Skeletal muscle tissue (tissue), 4 donors: Measurements from ENCODE around the gene NR1H4. TPM values are rescaled to one million over a fixed set of nuclear protein-coding genes. Genes with fewer than 3 reads are reported as not detected.

Source experiments
- H3K27ac ChIP-seq: one replicate; pipeline ENCODE4 v1.7.0; 2013; ENCODE audit warnings: mild to moderate bottlenecking, low read depth, low read length, inconsistent platforms
- H3K27me3 ChIP-seq, 3 donors: one replicate each; pipeline ENCODE4 v1.7.0; 2013; ENCODE audit warnings: low read length in 3 of 3; ENCODE audit not compliant: control insufficient read depth in 3 of 3, insufficient read depth in 3 of 3
- H3K36me3 ChIP-seq, 3 donors: one replicate each; pipeline ENCODE4 v1.7.0; 2013; ENCODE audit warnings: low read length in 3 of 3; ENCODE audit not compliant: control insufficient read depth in 3 of 3, insufficient read depth in 3 of 3
- H3K4me1 ChIP-seq, 3 donors: one replicate each; pipeline ENCODE4 v1.7.0; 2013; ENCODE audit warnings: low read length in 3 of 3, mild to moderate bottlenecking in 3 of 3; ENCODE audit not compliant: control insufficient read depth in 3 of 3, insufficient read depth in 3 of 3
- H3K4me3 ChIP-seq, 3 donors: one replicate each; pipeline ENCODE4 v1.7.0; 2013; ENCODE audit warnings: low read length in 3 of 3
- H3K9ac ChIP-seq, 3 donors: one replicate each; pipeline ENCODE4 v1.7.0; 2013; ENCODE audit warnings: low read length in 3 of 3, mild to moderate bottlenecking in 3 of 3, moderate library complexity in 2 of 3, low read depth in 1 of 3
- H3K9me3 ChIP-seq, 3 donors: one replicate each; pipeline ENCODE4 v1.7.0; 2013; ENCODE audit warnings: low read length in 3 of 3; ENCODE audit not compliant: control insufficient read depth in 3 of 3
- total RNA-seq: library from RNA; depleted of rRNA; stranded (reverse); fragments of >200 nt; gene quantifications from one replicate; pipeline ENCODE4 v1.2.3, GENCODE V29; 2014
- donor health status: Osteomylitis.

Gene NR1H4
- total RNA-seq, 1 donor from 2014 or later: not detected

DNA sequence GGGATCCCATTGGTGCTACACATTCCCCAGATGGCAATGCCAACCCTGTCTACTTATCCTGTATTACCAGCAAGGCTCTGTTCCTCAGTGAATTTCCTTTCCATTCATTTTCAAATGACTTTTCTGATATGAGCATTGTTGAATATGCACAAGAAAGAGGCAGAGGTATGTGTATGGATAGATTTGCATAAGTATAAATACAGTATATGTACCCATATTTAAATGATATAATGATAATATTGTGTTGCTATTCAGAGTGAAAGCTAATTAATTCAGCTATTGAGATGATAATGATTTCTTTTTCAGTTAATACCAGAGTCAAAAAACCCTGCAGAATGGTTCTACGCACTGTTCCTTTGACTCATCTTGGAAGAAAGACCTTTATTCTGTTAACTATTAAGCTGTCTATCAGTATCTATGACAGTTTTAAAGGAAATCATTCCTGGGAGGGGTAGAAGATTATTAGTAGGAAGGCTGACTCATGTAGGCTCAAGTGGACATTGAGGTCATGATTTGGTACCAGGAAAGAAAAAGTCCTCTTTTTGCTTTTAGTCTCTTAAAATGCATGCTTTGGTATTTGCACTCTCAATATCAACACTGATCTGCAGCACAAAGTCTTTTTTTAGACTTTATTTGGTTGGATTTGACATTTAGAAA is 54.9 kb downstream of the NR1H4 start:
- H3K27me3 ChIP-seq: peaks cover 0 to 5% (median 3%) of the 10 kb centered on the region in 3 donors
- H3K36me3 ChIP-seq: no peaks in the 10 kb centered on the region
- H3K4me3 ChIP-seq: no peak overlapping the region

DNA sequence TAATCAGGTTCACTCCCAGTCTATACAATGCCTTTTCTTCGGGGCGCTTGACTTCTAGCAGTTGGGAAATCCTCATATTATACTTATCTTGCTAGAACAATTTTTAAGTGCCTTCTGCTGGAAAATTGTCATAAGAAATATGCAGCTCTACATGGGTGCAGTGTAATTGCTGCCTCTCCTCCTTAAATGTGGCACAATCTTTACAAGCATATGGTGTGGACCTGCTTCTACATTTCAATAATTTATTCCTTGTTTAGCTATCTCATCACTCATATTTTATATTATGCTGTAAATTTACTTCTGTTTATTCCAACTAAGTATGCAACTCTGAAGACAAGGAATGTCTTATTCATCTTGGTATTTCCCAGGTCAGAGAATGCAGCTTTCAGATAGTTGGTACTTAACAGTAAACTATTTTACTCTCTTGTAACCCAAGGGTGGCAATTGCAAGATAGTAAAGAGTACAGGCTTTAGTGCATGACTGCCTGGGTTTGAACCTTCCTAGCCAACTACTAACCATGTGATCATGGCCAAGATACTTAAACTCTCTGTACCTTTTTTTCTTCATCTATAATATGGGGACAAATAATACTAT is 56.2 kb downstream of the NR1H4 start:
- H3K9ac ChIP-seq: no peak overlapping the region
- no peaks in the 10 kb centered on the region for H3K36me3 ChIP-seq
- no peak overlapping the region for H3K27ac ChIP-seq
- no peaks in the 10 kb centered on the region for H3K4me1 ChIP-seq
- no peak overlapping the region for H3K4me3 ChIP-seq
- peaks cover 0 to 5% (median 0%) of the 10 kb centered on the region in 3 donors for H3K27me3 ChIP-seq
- no peaks in the 10 kb centered on the region for H3K9me3 ChIP-seq

More for the DNA sequence above, 54.9 kb downstream of the NR1H4 start:
- H3K9me3 ChIP-seq: no peaks in the 10 kb centered on the region
- no peak overlapping the region for H3K9ac ChIP-seq
- H3K4me1 ChIP-seq: no peaks in the 10 kb centered on the region
- no peak overlapping the region for H3K27ac ChIP-seq

DNA sequence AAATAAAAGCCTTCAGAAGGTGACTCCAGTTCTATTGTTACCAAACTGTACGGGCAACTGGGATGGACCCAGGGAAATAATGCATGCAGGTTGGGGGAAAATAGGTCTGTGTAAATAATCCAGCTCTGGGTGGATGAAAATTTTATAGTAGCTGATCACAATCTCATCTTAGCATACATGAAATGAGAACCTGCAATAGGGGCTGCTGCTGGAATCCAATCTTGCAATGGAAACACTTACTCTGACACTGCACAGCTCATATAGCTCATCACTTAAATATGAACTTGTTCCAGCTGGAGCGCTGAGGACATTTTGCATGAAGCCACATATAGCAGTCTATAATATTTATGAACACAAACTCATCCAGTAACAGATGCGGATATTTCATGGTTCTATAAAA is 59.7 kb downstream of the NR1H4 start:
- no peaks in the 10 kb centered on the region for H3K9me3 ChIP-seq
- no peaks in the 10 kb centered on the region for H3K36me3 ChIP-seq
- peaks cover 0 to 5% (median 2%) of the 10 kb centered on the region in 3 donors for H3K27me3 ChIP-seq
- no peak overlapping the region for H3K4me3 ChIP-seq
- no peak overlapping the region for H3K27ac ChIP-seq
- H3K4me1 ChIP-seq: no peaks in the 10 kb centered on the region
- no peak overlapping the region for H3K9ac ChIP-seq

DNA sequence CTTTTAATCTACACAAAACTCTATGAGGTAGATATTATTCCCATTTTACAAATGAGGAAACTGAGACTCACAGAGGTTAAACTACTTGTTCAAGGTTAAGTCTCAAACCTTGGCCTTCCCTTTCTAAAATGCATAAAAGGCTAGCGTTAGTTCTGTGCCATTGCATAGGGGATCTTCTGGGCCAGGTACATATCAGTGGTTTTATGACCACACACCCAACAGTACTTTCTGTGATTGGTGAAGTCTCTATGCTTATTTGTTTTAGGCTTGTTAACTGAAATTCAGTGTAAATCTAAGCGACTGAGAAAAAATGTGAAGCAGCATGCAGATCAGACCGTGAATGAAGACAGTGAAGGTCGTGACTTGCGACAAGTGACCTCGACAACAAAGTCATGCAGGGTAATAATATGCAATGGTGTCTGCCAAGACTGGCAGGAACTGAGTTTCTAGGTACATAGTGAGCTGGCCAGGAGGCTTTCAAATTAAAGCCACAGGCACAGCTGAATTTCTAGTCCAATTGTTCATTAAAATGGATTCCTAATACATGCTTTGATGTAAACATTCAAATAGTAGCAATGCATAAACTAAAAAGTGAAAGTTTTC is 61.1 kb downstream of the NR1H4 start:
- H3K9ac ChIP-seq: no peak overlapping the region
- no peaks in the 10 kb centered on the region for H3K9me3 ChIP-seq
- no peak overlapping the region for H3K27ac ChIP-seq
- H3K4me1 ChIP-seq: no peaks in the 10 kb centered on the region
- H3K27me3 ChIP-seq: peaks cover 0 to 5% (median 2%) of the 10 kb centered on the region in 3 donors
- H3K36me3 ChIP-seq: no peaks in the 10 kb centered on the region
- H3K4me3 ChIP-seq: no peak overlapping the region

DNA sequence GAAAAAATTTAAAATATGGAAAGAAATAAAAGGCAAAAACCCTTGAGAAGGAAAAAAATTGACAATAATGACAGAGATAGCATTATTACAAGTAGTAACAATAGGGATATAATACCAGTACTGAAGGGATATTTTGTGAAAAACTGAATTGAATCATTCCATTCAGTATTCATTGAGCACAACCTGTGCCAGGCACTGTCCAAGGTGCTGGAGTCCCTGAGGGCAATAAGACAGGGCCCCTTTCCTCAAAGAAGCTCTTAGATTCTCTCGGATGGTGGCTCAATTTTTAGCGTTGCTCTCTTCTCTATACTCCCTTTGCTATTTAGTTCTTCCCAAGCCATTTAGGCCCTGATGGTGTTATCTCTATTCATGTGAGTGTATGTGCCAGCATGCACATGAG is 65.5 kb downstream of the NR1H4 start:
- no peak overlapping the region for H3K27ac ChIP-seq
- H3K4me3 ChIP-seq: no peak overlapping the region
- H3K27me3 ChIP-seq: peaks cover 0 to 2% (median 0%) of the 10 kb centered on the region in 3 donors
- no peaks in the 10 kb centered on the region for H3K4me1 ChIP-seq
- no peaks in the 10 kb centered on the region for H3K9me3 ChIP-seq
- no peak overlapping the region for H3K9ac ChIP-seq
- no peaks in the 10 kb centered on the region for H3K36me3 ChIP-seq

DNA sequence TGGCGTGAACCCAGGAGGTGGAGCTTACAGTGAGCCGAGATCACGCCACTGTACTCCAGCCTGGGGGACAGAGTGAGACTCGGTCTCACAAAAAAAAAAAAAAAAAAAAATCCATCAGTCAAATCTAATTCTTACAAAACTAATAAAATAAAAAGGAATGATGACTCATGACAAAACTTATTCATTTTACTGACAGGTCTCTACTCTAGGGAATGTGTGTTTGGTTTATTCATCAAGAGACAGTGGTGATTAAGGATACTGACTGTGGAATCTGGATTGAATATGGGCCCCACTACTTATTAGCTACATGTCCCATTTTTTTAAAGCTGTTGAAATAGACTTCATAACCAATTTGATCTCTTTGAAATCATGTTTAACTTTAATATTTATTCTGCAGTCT is 70.5 kb downstream of the NR1H4 start:
- Histone ChIP-seq H3K9ac (no peak overlapping the region), H3K4me1 (no peaks in the 10 kb centered on the region), H3K27ac (no peak overlapping the region), H3K27me3 (no peaks in the 10 kb centered on the region), H3K36me3 (no peaks in the 10 kb centered on the region), H3K9me3 (peaks cover 0 to 3% (median 0%) of the 10 kb centered on the region in 3 donors), H3K4me3 (no peak overlapping the region)

DNA sequence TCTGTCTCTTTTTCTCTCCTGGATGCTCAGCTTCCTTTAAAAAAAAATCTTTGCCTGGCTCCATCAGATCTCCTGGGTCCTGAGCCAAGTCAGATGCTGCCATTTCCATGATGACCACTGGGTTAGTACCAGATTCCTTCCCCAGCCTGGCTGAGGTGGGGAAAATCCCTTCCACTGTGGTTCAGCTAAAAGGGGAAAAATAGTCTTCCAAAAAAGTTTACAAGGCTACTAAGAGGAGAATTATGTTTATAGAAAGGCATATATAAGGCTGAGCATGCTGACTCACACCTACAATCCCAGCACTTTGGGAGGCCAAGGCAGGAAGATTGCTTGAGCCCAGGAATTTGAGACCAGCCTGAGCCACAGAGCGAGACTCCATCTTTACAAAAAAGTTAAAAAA is 71.4 kb downstream of the NR1H4 start:
- Histone ChIP-seq H3K27me3 (no peaks in the 10 kb centered on the region), H3K9me3 (peaks cover 0 to 3% (median 0%) of the 10 kb centered on the region in 3 donors), H3K4me1 (no peaks in the 10 kb centered on the region), H3K9ac (no peak overlapping the region), H3K36me3 (no peaks in the 10 kb centered on the region), H3K27ac (no peak overlapping the region), H3K4me3 (no peak overlapping the region)

DNA sequence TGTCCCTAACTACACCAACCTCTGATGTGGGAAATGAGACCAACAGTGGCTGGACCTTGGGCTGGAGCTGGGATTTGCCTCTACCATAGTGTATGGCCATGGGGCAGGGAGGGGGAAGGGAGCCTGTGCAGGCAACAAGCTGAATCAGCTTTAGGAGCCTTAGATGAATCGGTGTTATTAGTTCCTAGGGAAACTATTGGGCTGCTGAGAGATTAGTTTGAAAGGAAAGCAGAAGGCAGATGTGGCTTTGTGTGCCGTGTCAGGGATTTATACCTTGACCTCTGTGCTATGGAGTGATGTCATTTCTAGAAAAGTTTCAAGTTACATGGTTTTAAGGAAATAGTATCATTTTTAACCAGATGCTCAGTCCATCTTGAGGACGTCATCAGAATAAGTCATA is 80.3 kb downstream of the NR1H4 start:
- H3K4me3 ChIP-seq: no peak overlapping the region
- no peaks in the 10 kb centered on the region for H3K4me1 ChIP-seq
- H3K36me3 ChIP-seq: no peaks in the 10 kb centered on the region
- no peaks in the 10 kb centered on the region for H3K27me3 ChIP-seq
- no peak overlapping the region for H3K9ac ChIP-seq
- no peaks in the 10 kb centered on the region for H3K9me3 ChIP-seq
- no peak overlapping the region for H3K27ac ChIP-seq

DNA sequence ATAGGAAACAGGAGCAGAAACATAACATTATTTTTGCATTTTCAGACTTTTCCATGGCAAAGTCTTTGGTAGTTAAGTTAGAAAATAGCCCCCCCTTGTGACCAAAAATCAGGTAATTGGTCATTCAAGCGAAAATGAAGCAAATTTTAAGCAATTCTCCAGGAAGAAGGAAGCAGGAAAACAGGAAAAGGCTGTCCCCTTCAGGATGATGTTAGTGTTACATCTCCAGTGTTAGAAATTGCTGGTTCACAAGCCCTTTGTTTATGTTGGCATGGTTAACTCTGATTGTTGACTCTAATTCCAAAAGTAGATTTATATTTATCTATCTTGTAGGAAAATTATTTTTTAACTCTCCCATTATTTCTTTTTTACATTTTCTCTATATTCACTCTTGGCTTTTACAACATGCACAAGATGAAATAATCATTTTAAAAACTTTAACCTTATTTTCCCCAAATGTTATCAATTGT is 81.0 kb downstream of the NR1H4 start:
- H3K9ac ChIP-seq: no peak overlapping the region
- no peaks in the 10 kb centered on the region for H3K36me3 ChIP-seq
- no peak overlapping the region for H3K4me3 ChIP-seq
- no peaks in the 10 kb centered on the region for H3K4me1 ChIP-seq
- no peaks in the 10 kb centered on the region for H3K27me3 ChIP-seq
- H3K27ac ChIP-seq: no peak overlapping the region
- no peaks in the 10 kb centered on the region for H3K9me3 ChIP-seq

DNA sequence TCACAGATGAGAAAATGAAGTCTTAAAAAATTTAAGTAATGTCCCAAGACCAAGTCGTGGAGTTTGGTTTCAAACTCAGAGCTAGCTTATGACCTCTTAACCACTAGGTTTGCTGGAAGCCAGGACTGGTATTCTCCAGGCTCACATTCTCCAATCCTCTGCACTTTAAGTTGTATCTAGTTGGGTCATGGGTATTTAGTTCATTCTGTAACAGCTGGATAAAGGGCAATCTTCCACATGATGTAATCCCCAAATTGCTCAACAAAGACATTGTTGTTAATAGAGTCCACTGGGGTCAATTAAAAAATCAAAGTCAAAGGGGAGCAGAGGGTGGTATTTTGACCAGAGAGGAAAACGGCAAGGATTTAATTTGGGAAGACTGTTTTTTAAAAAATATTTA is 82.1 kb downstream of the NR1H4 start:
- Histone ChIP-seq H3K4me3 (no peak overlapping the region), H3K36me3 (no peaks in the 10 kb centered on the region), H3K27ac (no peak overlapping the region), H3K27me3 (no peaks in the 10 kb centered on the region), H3K9me3 (no peaks in the 10 kb centered on the region), H3K4me1 (no peaks in the 10 kb centered on the region), H3K9ac (no peak overlapping the region)
